Lower leg skin (tissue), 4 donors: Measurements from ENCODE around the gene NPC1L1. TPM values are rescaled to one million over a fixed set of nuclear protein-coding genes. Genes with fewer than 3 reads are reported as not detected.

ENCODE experiments used
- DNase-seq, 2 donors: peaks; one replicate each; pipeline ENCODE4 v3.0.0-alpha.2; 2019; ENCODE audit warnings: low spot score in 2 of 2
- H3K4me3 ChIP-seq: fragments of 200-600 bp; sonication (generic); 2 replicates; pipeline ENCODE4 v1.5.1; 2017; ENCODE audit warnings: mild to moderate bottlenecking, low read depth; ENCODE audit not compliant: poor library complexity, severe bottlenecking
- CTCF ChIP-seq, 3 donors: fragments of 450-650 bp; IDR thresholded peaks; one replicate each; pipeline ENCODE4 v1.5.1; 2016; ENCODE audit warnings: antibody characterized with exemption in 3 of 3, mild to moderate bottlenecking in 3 of 3, moderate library complexity in 2 of 3
- POLR2A ChIP-seq, 2 donors: fragments of 450-650 bp; IDR thresholded peaks; one replicate each; pipeline ENCODE4 v1.6.1; 2016 to 2017; ENCODE audit warnings: antibody characterized with exemption in 2 of 2, mild to moderate bottlenecking in 1 of 2, moderate library complexity in 1 of 2
- WGBS, 2 donors: methylation state at CpG; one replicate each; pipeline ENCODE4 v1.1.5; 2018; 5-methylcytosine and 5-hydroxymethylcytosine counted together
- intact Hi-C: fragments of 100-400 bp; cut with DNase I; formaldehyde crosslinking; loops from one replicate; pipeline ENCODE4 v1.15.0; 2023; ENCODE audit warnings: low total_unique reads
- total RNA-seq, 4 donors: library from RNA; depleted of rRNA; stranded (reverse); fragments of >200 nt; gene quantifications; one replicate each; pipeline ENCODE4 v1.1.0, GENCODE V29; 2016

NPC1L1 gene
- total RNA-seq, 4 donors from 2014 or later: 0.08 to 0.13 (median 0.10) TPM; not detected in 1

GRCh38 chr7:44548893-44549292 lies 7.8 kb upstream of the NPC1L1 start:
- 86 to 91% methylated on average over 3 of the region's 3 CpGs for WGBS, 2 donors
- intact Hi-C loops: no loop called here
- no peak for DNase-seq
- no peak overlapping the region for H3K4me3 ChIP-seq
- TF ChIP-seq CTCF (IDR thresholded peaks at IDR 0.05) (no peak), POLR2A (IDR thresholded peaks at IDR 0.05) (no peak)

GRCh38 chr7:44547536-44548231 lies 6.6 kb upstream of the NPC1L1 start:
- 35 to 42% methylated on average over 6 of the region's 6 CpGs for WGBS, 2 donors
- TF ChIP-seq CTCF (IDR thresholded peaks at IDR 0.05): no peak
- no peak overlapping the region for H3K4me3 ChIP-seq
- intact Hi-C loops: no loop called here
- no peak for DNase-seq

- no peak for DNase-seq
- 86 to 91% methylated on average over 6 of the region's 6 CpGs for WGBS, 2 donors
Observed at GRCh38 chr7:44541876-44542610, 913 bp upstream of the NPC1L1 start.

GRCh38 chr7:44540592-44541027 lies 520 bp downstream of the NPC1L1 start:
- DNase-seq: no peak
- no peak for TF ChIP-seq CTCF (IDR thresholded peaks at IDR 0.05)
- no peak for TF ChIP-seq POLR2A (IDR thresholded peaks at IDR 0.05)
- no peak overlapping the region for H3K4me3 ChIP-seq
- intact Hi-C loops: no loop called here
- 88 to 96% methylated on average over 3 to 4 of the region's 5 CpGs for WGBS, 2 donors

More at GRCh38 chr7:44541876-44542610, 913 bp upstream of the NPC1L1 start:
- no peak overlapping the region for H3K4me3 ChIP-seq
- no peak for TF ChIP-seq CTCF (IDR thresholded peaks at IDR 0.05)
- TF ChIP-seq POLR2A (IDR thresholded peaks at IDR 0.05): no peak
- intact Hi-C loops: no loop called here

- H3K4me3 ChIP-seq: no peak overlapping the region
- TF ChIP-seq CTCF (IDR thresholded peaks at IDR 0.05) (no peak), POLR2A (IDR thresholded peaks at IDR 0.05) (no peak)
- DNase-seq: peak in 1 of 2 donors; percentile 80
- intact Hi-C loops: no loop called here
- 87 to 90% methylated on average over 24 to 27 of the region's 27 CpGs for WGBS, 2 donors
Observed at GRCh38 chr7:44539669-44540506, 1.2 kb downstream of the NPC1L1 start.
